ENCODE data around the gene ATE1.

ATE1 gene

GRCh38 chr10:121739114-121739513 is 188.7 kb downstream of the ATE1 start:
- Histone ChIP-seq H3K23ac (ENCODE audit: low read length) (no peak overlapping the region), H2AK5ac (ENCODE audit: low read length) (no peak overlapping the region), H3K4ac (ENCODE audit: low read depth, low read length) (no peak overlapping the region), H3K79me2 (ENCODE audit: control insufficient read depth, insufficient read depth, low read length, poor library complexity) (no peaks in the 10 kb centered on the region), H2BK120ac (ENCODE audit: insufficient read depth, low read length, poor library complexity) (no peak overlapping the region), H3K14ac (ENCODE audit: low read length) (no peak overlapping the region), H2AFZ (ENCODE audit: insufficient read depth, low read length, poor library complexity) (no peak overlapping the region), H3K9ac (ENCODE audit: low read length) (no peak overlapping the region), H2BK12ac (ENCODE audit: low read length) (no peak overlapping the region), H3K27me3 (ENCODE audit: insufficient read depth, low read length) (no peaks in the 10 kb centered on the region), H4K91ac (ENCODE audit: low read depth, low read length) (no peak overlapping the region), H3K36me3 (ENCODE audit: control insufficient read depth in 1 of 2, insufficient read depth in 2 of 2, low read length in 2 of 2) (peaks cover 0 to 4% of the 10 kb centered on the region in 2 experiments), H3K27ac (ENCODE audit: low read depth, low read length) (no peak overlapping the region), H4K8ac (ENCODE audit: low read depth, low read length) (no peak overlapping the region), H3K4me2 (ENCODE audit: low read length) (no peak overlapping the region), H4K12ac (ENCODE audit: low read depth, low read length) (no peak overlapping the region), H3K4me3 (ENCODE audit: low read depth, low read length) (no peak overlapping the region), H3K9me3 (ENCODE audit: insufficient read depth, low read depth, low read length) (no peaks in the 10 kb centered on the region), H3K18ac (ENCODE audit: low read length) (no peak overlapping the region), H3K79me1 (ENCODE audit: low read length) (no peaks in the 10 kb centered on the region), H2BK5ac (ENCODE audit: low read depth, low read length, poor library complexity) (no peak overlapping the region), H3K4me1 (ENCODE audit: control insufficient read depth in 1 of 2, insufficient read depth in 2 of 2, low read length in 2 of 2) (no peaks in the 10 kb centered on the region)
- WGBS (ENCODE audit: extremely low coverage, insufficient coverage, insufficient read length): no CpG with 5 or more reads among the region's 4 CpGs
- no peak for DNase-seq

DNA sequence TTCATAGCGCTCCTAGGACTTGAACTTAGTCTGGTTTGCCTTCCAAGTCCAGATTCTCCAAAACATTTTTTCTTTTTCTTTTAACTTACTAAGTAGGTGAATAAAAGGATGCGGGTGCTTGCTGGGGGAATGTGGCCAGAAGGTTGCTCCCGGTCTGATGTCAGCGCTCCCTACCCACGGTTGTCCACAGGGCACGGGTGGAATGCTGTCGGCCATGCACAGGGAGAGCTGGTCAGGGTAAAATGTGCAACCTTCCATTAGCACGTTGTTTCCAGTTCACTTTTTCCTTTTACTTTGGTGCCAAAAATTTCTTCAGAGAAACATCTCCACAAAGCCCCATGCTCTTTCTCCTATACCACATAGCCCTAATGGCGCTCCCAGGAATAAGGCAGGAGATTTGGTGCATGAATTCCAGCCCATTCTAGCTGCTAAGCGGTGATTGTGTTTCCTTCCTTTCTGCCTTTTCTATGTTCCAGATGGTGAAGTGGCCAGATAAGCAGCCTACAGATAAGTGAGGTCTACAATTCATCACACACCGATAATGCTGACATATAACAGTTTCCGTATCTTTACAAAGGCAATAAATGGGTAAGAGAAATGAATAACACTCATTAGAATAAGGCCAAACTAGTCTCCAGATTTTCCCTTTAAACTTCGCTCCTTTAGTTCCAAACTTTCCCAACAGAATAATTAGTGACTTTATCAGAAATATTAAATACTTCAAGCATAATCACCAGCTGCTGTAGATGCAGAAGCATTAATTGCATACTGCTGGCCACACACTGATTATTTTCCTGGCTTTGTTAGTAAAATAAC is 191.3 kb downstream of the ATE1 start:
- Histone ChIP-seq H4K12ac (ENCODE audit: low read depth, low read length) (no peak overlapping the region), H2BK120ac (ENCODE audit: insufficient read depth, low read length, poor library complexity) (no peak overlapping the region), H3K4me1 (ENCODE audit: control insufficient read depth in 1 of 2, insufficient read depth in 2 of 2, low read length in 2 of 2) (no peaks in the 10 kb centered on the region), H3K9ac (ENCODE audit: low read length) (no peak overlapping the region), H2AK5ac (ENCODE audit: low read length) (no peak overlapping the region), H3K4ac (ENCODE audit: low read depth, low read length) (no peak overlapping the region), H4K8ac (ENCODE audit: low read depth, low read length) (no peak overlapping the region), H3K36me3 (ENCODE audit: control insufficient read depth in 1 of 2, insufficient read depth in 2 of 2, low read length in 2 of 2) (no peaks in the 10 kb centered on the region), H3K79me1 (ENCODE audit: low read length) (no peaks in the 10 kb centered on the region), H3K14ac (ENCODE audit: low read length) (no peak overlapping the region), H2BK12ac (ENCODE audit: low read length) (no peak overlapping the region), H3K27ac (ENCODE audit: low read depth, low read length) (no peak overlapping the region), H2BK5ac (ENCODE audit: low read depth, low read length, poor library complexity) (no peak overlapping the region), H3K23ac (ENCODE audit: low read length) (no peak overlapping the region), H3K79me2 (ENCODE audit: control insufficient read depth, insufficient read depth, low read length, poor library complexity) (no peaks in the 10 kb centered on the region), H3K4me2 (ENCODE audit: low read length) (no peak overlapping the region), H3K27me3 (ENCODE audit: insufficient read depth, low read length) (no peaks in the 10 kb centered on the region), H2AFZ (ENCODE audit: insufficient read depth, low read length, poor library complexity) (no peak overlapping the region), H3K4me3 (ENCODE audit: low read depth, low read length) (no peak overlapping the region), H3K18ac (ENCODE audit: low read length) (no peak overlapping the region), H3K9me3 (ENCODE audit: insufficient read depth, low read depth, low read length) (no peaks in the 10 kb centered on the region), H4K91ac (ENCODE audit: low read depth, low read length) (no peak overlapping the region)
- WGBS (ENCODE audit: extremely low coverage, insufficient coverage, insufficient read length): no CpG with 5 or more reads among the region's 13 CpGs
- DNase-seq: peak in 1 of 2 donors; percentile 9

- no peak overlapping the region for H2BK5ac ChIP-seq (ENCODE audit: low read depth, low read length, poor library complexity)
Measured at GRCh38 chr10:121735263-121735662, 192.6 kb downstream of the ATE1 start.

DNA sequence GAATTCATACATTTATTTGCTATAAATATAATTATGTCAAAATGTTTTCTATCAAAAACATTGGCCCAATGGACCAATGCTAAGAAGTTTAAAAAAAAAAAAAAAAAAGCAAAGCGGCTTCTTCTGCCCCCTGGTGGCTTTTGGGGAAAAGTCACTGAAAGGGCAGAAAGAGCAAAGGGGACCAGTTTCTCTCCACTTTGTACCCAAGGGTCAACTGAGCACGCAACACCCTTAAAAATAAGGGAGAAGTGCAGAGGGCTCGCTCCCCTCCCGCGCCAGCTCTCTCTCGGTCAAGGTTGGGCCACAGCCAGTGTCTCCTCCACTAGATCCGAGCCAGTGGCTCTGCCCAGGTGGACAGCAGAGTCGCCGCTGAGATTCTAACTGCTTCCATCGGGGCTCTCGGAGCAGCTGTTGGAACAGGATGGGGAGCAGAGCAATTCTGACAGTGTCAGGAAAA is 193.2 kb downstream of the ATE1 start:
- no peak overlapping the region for H3K23ac ChIP-seq (ENCODE audit: low read length)
- H3K4me1 ChIP-seq (ENCODE audit: control insufficient read depth in 1 of 2, insufficient read depth in 2 of 2, low read length in 2 of 2): no peaks in the 10 kb centered on the region
- no peaks in the 10 kb centered on the region for H3K36me3 ChIP-seq (ENCODE audit: control insufficient read depth in 1 of 2, insufficient read depth in 2 of 2, low read length in 2 of 2)
- H3K27me3 ChIP-seq (ENCODE audit: insufficient read depth, low read length): no peaks in the 10 kb centered on the region
- H2AFZ ChIP-seq (ENCODE audit: insufficient read depth, low read length, poor library complexity): no peak overlapping the region
- WGBS (ENCODE audit: extremely low coverage, insufficient coverage, insufficient read length): no CpG with 5 or more reads among the region's 11 CpGs
- H4K91ac ChIP-seq (ENCODE audit: low read depth, low read length): no peak overlapping the region
- no peak overlapping the region for H3K9ac ChIP-seq (ENCODE audit: low read length)
- H3K4me3 ChIP-seq (ENCODE audit: low read depth, low read length): no peak overlapping the region
- no peak overlapping the region for H3K14ac ChIP-seq (ENCODE audit: low read length)
- no peak overlapping the region for H4K8ac ChIP-seq (ENCODE audit: low read depth, low read length)
- H3K18ac ChIP-seq (ENCODE audit: low read length): no peak overlapping the region
- no peaks in the 10 kb centered on the region for H3K79me2 ChIP-seq (ENCODE audit: control insufficient read depth, insufficient read depth, low read length, poor library complexity)
- no peak overlapping the region for H4K12ac ChIP-seq (ENCODE audit: low read depth, low read length)
- H3K79me1 ChIP-seq (ENCODE audit: low read length): no peaks in the 10 kb centered on the region
- no peaks in the 10 kb centered on the region for H3K9me3 ChIP-seq (ENCODE audit: insufficient read depth, low read depth, low read length)
- no peak overlapping the region for H2BK120ac ChIP-seq (ENCODE audit: insufficient read depth, low read length, poor library complexity)
- no peak overlapping the region for H2BK5ac ChIP-seq (ENCODE audit: low read depth, low read length, poor library complexity)
- H3K4me2 ChIP-seq (ENCODE audit: low read length): no peak overlapping the region
- no peak overlapping the region for H2AK5ac ChIP-seq (ENCODE audit: low read length)
- peak in 1 of 2 donors; percentile 67 for DNase-seq
- no peak overlapping the region for H3K4ac ChIP-seq (ENCODE audit: low read depth, low read length)
- H3K27ac ChIP-seq (ENCODE audit: low read depth, low read length): no peak overlapping the region
- peak overlapping the region; percentile 42 for H2BK12ac ChIP-seq (ENCODE audit: low read length)

More at GRCh38 chr10:121735263-121735662, 192.6 kb downstream of the ATE1 start:
- Histone ChIP-seq H3K4me1 (ENCODE audit: control insufficient read depth in 1 of 2, insufficient read depth in 2 of 2, low read length in 2 of 2) (no peaks in the 10 kb centered on the region), H2AFZ (ENCODE audit: insufficient read depth, low read length, poor library complexity) (no peak overlapping the region), H3K27me3 (ENCODE audit: insufficient read depth, low read length) (no peaks in the 10 kb centered on the region), H3K27ac (ENCODE audit: low read depth, low read length) (no peak overlapping the region), H2BK12ac (ENCODE audit: low read length) (no peak overlapping the region), H3K9me3 (ENCODE audit: insufficient read depth, low read depth, low read length) (no peaks in the 10 kb centered on the region), H3K14ac (ENCODE audit: low read length) (no peak overlapping the region), H3K4me3 (ENCODE audit: low read depth, low read length) (no peak overlapping the region), H3K18ac (ENCODE audit: low read length) (no peak overlapping the region), H3K23ac (ENCODE audit: low read length) (no peak overlapping the region), H3K79me1 (ENCODE audit: low read length) (no peaks in the 10 kb centered on the region), H2BK120ac (ENCODE audit: insufficient read depth, low read length, poor library complexity) (no peak overlapping the region), H4K8ac (ENCODE audit: low read depth, low read length) (no peak overlapping the region), H3K4me2 (ENCODE audit: low read length) (no peak overlapping the region), H4K91ac (ENCODE audit: low read depth, low read length) (no peak overlapping the region), H3K79me2 (ENCODE audit: control insufficient read depth, insufficient read depth, low read length, poor library complexity) (no peaks in the 10 kb centered on the region), H3K9ac (ENCODE audit: low read length) (no peak overlapping the region), H2AK5ac (ENCODE audit: low read length) (no peak overlapping the region), H3K4ac (ENCODE audit: low read depth, low read length) (no peak overlapping the region), H4K12ac (ENCODE audit: low read depth, low read length) (no peak overlapping the region), H3K36me3 (ENCODE audit: control insufficient read depth in 1 of 2, insufficient read depth in 2 of 2, low read length in 2 of 2) (no peaks in the 10 kb centered on the region)
- no CpG with 5 or more reads among the region's 13 CpGs for WGBS (ENCODE audit: extremely low coverage, insufficient coverage, insufficient read length)
- no peak for DNase-seq

Data from trophoblast cell (in vitro differentiated cells and primary cell).